GM21786 (cell line): Measurements from ENCODE around the gene MPO.

Experiments used
- ATAC-seq: cut with Tn5 transposase; IDR thresholded peaks from one replicate; pipeline ENCODE4 v1.9.1; 2021; ENCODE audit not compliant: unreplicated experiment

MPO gene, protein sequence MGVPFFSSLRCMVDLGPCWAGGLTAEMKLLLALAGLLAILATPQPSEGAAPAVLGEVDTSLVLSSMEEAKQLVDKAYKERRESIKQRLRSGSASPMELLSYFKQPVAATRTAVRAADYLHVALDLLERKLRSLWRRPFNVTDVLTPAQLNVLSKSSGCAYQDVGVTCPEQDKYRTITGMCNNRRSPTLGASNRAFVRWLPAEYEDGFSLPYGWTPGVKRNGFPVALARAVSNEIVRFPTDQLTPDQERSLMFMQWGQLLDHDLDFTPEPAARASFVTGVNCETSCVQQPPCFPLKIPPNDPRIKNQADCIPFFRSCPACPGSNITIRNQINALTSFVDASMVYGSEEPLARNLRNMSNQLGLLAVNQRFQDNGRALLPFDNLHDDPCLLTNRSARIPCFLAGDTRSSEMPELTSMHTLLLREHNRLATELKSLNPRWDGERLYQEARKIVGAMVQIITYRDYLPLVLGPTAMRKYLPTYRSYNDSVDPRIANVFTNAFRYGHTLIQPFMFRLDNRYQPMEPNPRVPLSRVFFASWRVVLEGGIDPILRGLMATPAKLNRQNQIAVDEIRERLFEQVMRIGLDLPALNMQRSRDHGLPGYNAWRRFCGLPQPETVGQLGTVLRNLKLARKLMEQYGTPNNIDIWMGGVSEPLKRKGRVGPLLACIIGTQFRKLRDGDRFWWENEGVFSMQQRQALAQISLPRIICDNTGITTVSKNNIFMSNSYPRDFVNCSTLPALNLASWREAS

GRCh38 chr17:58280480-58281217, at the start of gene MPO:
MPO (minus strand) TSS chr17:58280935; CDS start chr17:58280758, 177 bp downstream.
- no peak for ATAC-seq

- peak; percentile 10 for ATAC-seq
These were observed 49.2 kb upstream of the MPO start for GRCh38 chr17:58329810-58330537.

GRCh38 chr17:58329035-58329809, 48.5 kb upstream of the MPO start:
- ATAC-seq = peak; percentile 41

GRCh38 chr17:58328195-58329034, 47.7 kb upstream of the MPO start, which contains the start of gene TSPOAP1:
TSPOAP1 (minus strand) TSS chr17:58328795; CDS start chr17:58327920, 875 bp downstream.
- ATAC-seq = peak; percentile 0

GRCh38 chr17:58327363-58328194, 46.8 kb upstream of the MPO start:
- ATAC-seq = no peak

DNA sequence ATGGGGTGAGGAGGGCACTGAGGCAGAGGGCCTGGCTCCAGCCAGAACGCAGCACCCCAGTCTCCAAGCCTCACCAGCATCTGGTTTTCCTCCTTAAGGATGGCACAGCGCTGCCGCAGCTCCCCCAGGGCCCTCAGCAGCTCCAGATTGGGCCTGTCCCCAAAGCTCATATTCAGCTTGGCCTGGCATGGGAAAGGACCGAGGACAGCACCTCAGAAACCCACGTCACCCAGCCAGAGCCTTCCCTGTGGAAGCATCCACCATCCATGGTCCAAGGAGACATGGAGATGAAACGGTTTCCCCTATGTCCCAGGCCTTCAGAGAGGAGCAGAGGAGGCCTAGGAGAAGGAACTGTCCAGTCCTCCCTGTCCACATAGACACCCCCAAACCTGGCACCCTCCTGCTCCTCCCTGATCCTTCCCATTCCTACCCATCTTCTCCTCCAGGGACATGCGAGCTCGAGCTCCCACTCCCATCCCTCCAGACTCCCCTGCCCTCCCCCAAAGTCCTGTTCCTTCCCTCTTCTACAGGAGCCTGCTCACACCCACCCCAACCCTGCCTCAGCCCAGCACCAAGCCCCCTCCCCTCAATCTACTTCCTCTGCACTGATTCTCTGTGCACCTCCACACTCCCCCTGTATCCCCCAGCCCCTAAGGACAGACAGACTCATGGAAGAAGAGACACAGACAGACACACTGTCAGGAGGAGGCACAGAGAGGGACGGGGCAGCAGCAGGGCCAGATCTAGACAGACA, 46.1 kb upstream of the MPO start:
- ATAC-seq = no peak

- ATAC-seq = no peak
These were observed 45.3 kb upstream of the MPO start for GRCh38 chr17:58325976-58326468.

DNA sequence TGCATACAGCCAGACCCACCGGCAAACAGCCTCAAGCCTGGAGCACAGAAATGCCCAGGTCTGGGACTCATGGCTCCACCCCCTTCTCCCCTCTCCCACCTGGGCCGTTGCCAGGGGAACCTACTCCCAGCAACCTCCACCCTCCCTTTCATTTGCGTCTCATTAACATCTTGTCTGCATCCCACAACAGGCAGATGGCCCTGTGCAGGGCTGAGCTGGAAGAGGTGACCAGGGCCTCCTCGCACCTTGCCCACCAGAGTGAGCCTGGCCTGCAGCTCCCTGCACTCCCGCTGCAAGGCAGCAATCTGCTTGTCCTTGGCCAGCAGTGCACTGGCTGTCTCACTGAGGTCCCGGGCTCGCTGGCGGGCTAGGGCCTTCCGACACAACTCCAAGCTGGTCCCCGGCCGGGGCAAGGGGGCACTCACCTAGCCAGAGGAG, 44.6 kb upstream of the MPO start:
- ATAC-seq = no peak

- ATAC-seq = no peak
These were observed 43.9 kb upstream of the MPO start for GRCh38 chr17:58324409-58325288.

DNA sequence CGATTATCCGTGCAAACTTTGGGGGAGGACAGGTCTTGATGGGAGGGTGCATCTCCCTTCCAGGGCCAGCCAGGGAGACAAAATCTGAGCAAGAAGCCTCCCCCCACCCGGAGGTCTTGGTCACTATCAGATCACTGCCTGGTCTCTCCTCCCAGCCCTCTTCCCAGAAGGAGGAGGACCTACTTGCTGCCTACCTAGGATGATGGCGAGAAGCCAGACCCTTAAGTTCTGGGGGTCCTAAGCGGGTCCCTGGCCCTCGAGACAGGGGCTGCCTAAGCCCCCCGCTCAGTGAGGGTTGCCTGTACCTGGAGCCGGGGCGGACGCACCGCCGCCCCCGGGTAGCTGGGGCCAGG, 43.3 kb upstream of the MPO start:
- no peak for ATAC-seq

GRCh38 chr17:58323366-58324055, 42.8 kb upstream of the MPO start:
- no peak for ATAC-seq

- ATAC-seq = no peak
These were observed 41.9 kb upstream of the MPO start for GRCh38 chr17:58322581-58323185.

- no peak for ATAC-seq
These were observed 41.1 kb upstream of the MPO start for GRCh38 chr17:58321571-58322525.
